ENCODE results near the gene CCDC200. TPM values are rescaled to one million over a fixed set of nuclear protein-coding genes. Genes with fewer than 3 reads are reported as not detected.
"Not testable (repeated sequence)": the region's sequence is repeated elsewhere in the genome, so short reads cannot be mapped to it uniquely, and the experiment has no call there.

Gene CCDC200
- total RNA-seq, 5 donors from 2014 or later (not counting 1 experiment from before 2014, with no cell fraction given) = not detected

- H3K4me1 Mint-ChIP-seq = peaks cover 0 to 2% (median 0%) of the 10 kb centered on the region in 3 donors
- Histone ChIP-seq H3K9me3 (no peaks in the 10 kb centered on the region), H3K4me1 (ENCODE audit: control insufficient read depth in 1 of 2, extremely low read depth in 1 of 2, insufficient read depth in 2 of 2, low read length in 2 of 2) (no peaks in the 10 kb centered on the region), H3K4me3 (ENCODE audit: control insufficient read depth in 1 of 2, extremely low read depth in 1 of 2, low read length in 1 of 2) (no peak overlapping the region), H3K36me3 (ENCODE audit: control insufficient read depth in 2 of 2, extremely low read depth in 1 of 2, insufficient read depth in 1 of 2, low read length in 1 of 2) (peaks cover 16 to 87% of the 10 kb centered on the region in 2 donors), H3K27ac (ENCODE audit: low read length) (no peak overlapping the region), H3K27me3 (replicated peaks in 1 of 2; ENCODE audit: control insufficient read depth in 2 of 2, extremely low read depth in 1 of 2, insufficient read depth in 2 of 2, low read length in 1 of 2) (no peaks in the 10 kb centered on the region)
- no peaks in the 10 kb centered on the region for H3K9me3 Mint-ChIP-seq
- ATAC-seq (replicated peaks in 1 of 4) (no peak), DNase-seq (no peak)
- POLR2A ChIA-PET = interaction anchor here in 1 of 2 donors (0.7 kb wide), 1 partner anchor 205 kb away, joined by 4 read pairs; no protein-coding TSS in a partner anchor
- no peaks in the 10 kb centered on the region for H3K27me3 Mint-ChIP-seq
- peaks cover 68% of the 10 kb centered on the region for H3K36me3 Mint-ChIP-seq
- H3K4me3 Mint-ChIP-seq = no peak overlapping the region
- H3K27ac Mint-ChIP-seq = no peak overlapping the region
- CTCF ChIA-PET = no interaction called here
- 100% methylated on average over 3 of the region's 5 CpGs for WGBS (ENCODE audit: insufficient coverage)
Measured at GRCh38 chr17:43193251-43193650, 35.2 kb downstream of the CCDC200 start.

GRCh38 chr17:43186656-43187055 is 41.8 kb downstream of the CCDC200 start:
- H3K36me3 ChIP-seq (ENCODE audit: control insufficient read depth in 2 of 2, extremely low read depth in 1 of 2, insufficient read depth in 1 of 2, low read length in 1 of 2) = peaks cover 11 to 68% of the 10 kb centered on the region in 2 donors
- H3K27ac Mint-ChIP-seq = peak overlapping the region in 1 of 2 donors; percentile 61
- POLR2A ChIA-PET; H3K4me3 ChIP-seq (ENCODE audit: control insufficient read depth in 1 of 2, extremely low read depth in 1 of 2, low read length in 1 of 2); H3K9me3 ChIP-seq; H3K4me1 ChIP-seq (ENCODE audit: control insufficient read depth in 1 of 2, extremely low read depth in 1 of 2, insufficient read depth in 2 of 2, low read length in 2 of 2); CTCF ChIA-PET; ATAC-seq (replicated peaks in 1 of 4); H3K27me3 ChIP-seq (replicated peaks in 1 of 2; ENCODE audit: control insufficient read depth in 2 of 2, extremely low read depth in 1 of 2, insufficient read depth in 2 of 2, low read length in 1 of 2); H3K9me3 Mint-ChIP-seq; H3K4me3 Mint-ChIP-seq; DNase-seq; H3K27me3 Mint-ChIP-seq; H3K4me1 Mint-ChIP-seq; H3K27ac ChIP-seq (ENCODE audit: low read length): not testable (repeated sequence)
- peaks cover 38% of the 10 kb centered on the region for H3K36me3 Mint-ChIP-seq
- no CpG with 5 or more reads among the region's 5 CpGs for WGBS (ENCODE audit: insufficient coverage)

DNA sequence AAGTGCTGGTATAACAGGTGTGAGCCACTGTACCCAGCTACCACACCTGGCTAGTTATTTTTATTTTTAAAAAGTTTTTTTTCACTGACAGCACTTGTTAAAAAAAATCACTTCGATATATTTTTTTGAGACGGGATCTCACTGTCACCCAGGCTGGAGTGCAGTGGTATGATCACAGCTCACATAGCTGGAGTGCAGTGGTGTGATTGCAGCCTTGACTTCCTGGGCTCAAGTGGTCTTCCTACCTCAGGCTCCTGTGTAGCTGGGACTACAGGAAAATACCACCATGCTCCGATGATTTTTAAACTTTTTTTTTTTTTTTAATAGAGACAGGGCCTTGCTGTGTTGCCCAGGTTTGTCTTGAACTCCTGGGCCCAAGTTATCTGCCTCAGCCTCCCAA is 44.5 kb downstream of the CCDC200 start:
- DNase-seq = no peak
- no peaks in the 10 kb centered on the region for H3K9me3 ChIP-seq
- WGBS (ENCODE audit: insufficient coverage) = 100% methylated on average over 3 of the region's 3 CpGs
- Mint-ChIP-seq H3K27ac (no peak overlapping the region), H3K9me3 (no peaks in the 10 kb centered on the region), H3K4me3 (no peak overlapping the region), H3K36me3 (peaks cover 23% of the 10 kb centered on the region), H3K4me1 (peaks cover 0 to 6% (median 1%) of the 10 kb centered on the region in 3 donors), H3K27me3 (no peaks in the 10 kb centered on the region)
- no peaks in the 10 kb centered on the region for H3K4me1 ChIP-seq (ENCODE audit: control insufficient read depth in 1 of 2, extremely low read depth in 1 of 2, insufficient read depth in 2 of 2, low read length in 2 of 2)
- ATAC-seq (replicated peaks in 1 of 4) = no peak
- H3K27me3 ChIP-seq (replicated peaks in 1 of 2; ENCODE audit: control insufficient read depth in 2 of 2, extremely low read depth in 1 of 2, insufficient read depth in 2 of 2, low read length in 1 of 2) = no peaks in the 10 kb centered on the region
- ChIA-PET POLR2A (no interaction called here), CTCF (interaction anchor here in 1 of 2 donors (0.6 kb wide), 1 partner anchor 26 kb away, joined by 3 read pairs; no protein-coding TSS in a partner anchor)
- peaks cover 10 to 65% of the 10 kb centered on the region in 2 donors for H3K36me3 ChIP-seq (ENCODE audit: control insufficient read depth in 2 of 2, extremely low read depth in 1 of 2, insufficient read depth in 1 of 2, low read length in 1 of 2)
- no peak overlapping the region for H3K27ac ChIP-seq (ENCODE audit: low read length)
- H3K4me3 ChIP-seq (ENCODE audit: control insufficient read depth in 1 of 2, extremely low read depth in 1 of 2, low read length in 1 of 2) = no peak overlapping the region

DNA sequence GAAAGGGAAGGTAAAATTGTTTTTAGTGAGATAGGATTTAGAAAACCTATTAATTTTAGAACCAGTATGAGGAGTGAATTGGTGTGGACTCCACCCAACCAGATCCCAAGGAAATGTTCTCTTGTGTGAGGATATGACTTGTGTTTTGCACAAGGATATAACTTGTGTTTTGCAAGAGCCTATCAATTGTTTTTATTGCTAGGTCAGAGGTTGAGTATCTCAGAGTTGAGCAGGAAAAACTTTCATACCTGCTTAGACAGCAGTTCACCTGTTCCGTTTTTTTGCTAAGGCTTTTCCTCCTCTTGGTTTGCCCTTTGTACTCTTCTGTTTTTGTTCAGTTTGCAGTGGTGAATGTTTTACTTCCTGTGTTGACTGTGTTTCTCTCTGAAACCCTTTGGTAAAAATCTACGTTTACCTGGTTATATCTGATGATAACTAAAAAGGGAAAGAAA is 52.3 kb downstream of the CCDC200 start:
- POLR2A ChIA-PET = no interaction called here
- CTCF ChIA-PET = no interaction called here
- no peaks in the 10 kb centered on the region for H3K9me3 ChIP-seq
- ATAC-seq (replicated peaks in 1 of 4) = peak in 3 of 4 experiments; percentile 22 to 42 (median 41)
- Mint-ChIP-seq H3K9me3 (no peaks in the 10 kb centered on the region), H3K4me3 (peak overlapping the region; percentile 35 to 43 (median 37)), H3K27ac (peak overlapping the region; percentile 85 to 95), H3K4me1 (peaks cover 40 to 58% (median 57%) of the 10 kb centered on the region in 3 donors), H3K27me3 (no peaks in the 10 kb centered on the region), H3K36me3 (peaks cover 34% of the 10 kb centered on the region)
- H3K4me1 ChIP-seq (ENCODE audit: control insufficient read depth in 1 of 2, extremely low read depth in 1 of 2, insufficient read depth in 2 of 2, low read length in 2 of 2) = peaks cover 32 to 36% of the 10 kb centered on the region in 2 experiments
- peak overlapping the region; percentile 54 for H3K27ac ChIP-seq (ENCODE audit: low read length)
- DNase-seq = no peak
- no peak overlapping the region for H3K4me3 ChIP-seq (ENCODE audit: control insufficient read depth in 1 of 2, extremely low read depth in 1 of 2, low read length in 1 of 2)
- peaks cover 2 to 49% of the 10 kb centered on the region in 2 donors for H3K36me3 ChIP-seq (ENCODE audit: control insufficient read depth in 2 of 2, extremely low read depth in 1 of 2, insufficient read depth in 1 of 2, low read length in 1 of 2)
- no peaks in the 10 kb centered on the region for H3K27me3 ChIP-seq (replicated peaks in 1 of 2; ENCODE audit: control insufficient read depth in 2 of 2, extremely low read depth in 1 of 2, insufficient read depth in 2 of 2, low read length in 1 of 2)
- WGBS (ENCODE audit: insufficient coverage) = no CpG with 5 or more reads among the region's 2 CpGs

DNA sequence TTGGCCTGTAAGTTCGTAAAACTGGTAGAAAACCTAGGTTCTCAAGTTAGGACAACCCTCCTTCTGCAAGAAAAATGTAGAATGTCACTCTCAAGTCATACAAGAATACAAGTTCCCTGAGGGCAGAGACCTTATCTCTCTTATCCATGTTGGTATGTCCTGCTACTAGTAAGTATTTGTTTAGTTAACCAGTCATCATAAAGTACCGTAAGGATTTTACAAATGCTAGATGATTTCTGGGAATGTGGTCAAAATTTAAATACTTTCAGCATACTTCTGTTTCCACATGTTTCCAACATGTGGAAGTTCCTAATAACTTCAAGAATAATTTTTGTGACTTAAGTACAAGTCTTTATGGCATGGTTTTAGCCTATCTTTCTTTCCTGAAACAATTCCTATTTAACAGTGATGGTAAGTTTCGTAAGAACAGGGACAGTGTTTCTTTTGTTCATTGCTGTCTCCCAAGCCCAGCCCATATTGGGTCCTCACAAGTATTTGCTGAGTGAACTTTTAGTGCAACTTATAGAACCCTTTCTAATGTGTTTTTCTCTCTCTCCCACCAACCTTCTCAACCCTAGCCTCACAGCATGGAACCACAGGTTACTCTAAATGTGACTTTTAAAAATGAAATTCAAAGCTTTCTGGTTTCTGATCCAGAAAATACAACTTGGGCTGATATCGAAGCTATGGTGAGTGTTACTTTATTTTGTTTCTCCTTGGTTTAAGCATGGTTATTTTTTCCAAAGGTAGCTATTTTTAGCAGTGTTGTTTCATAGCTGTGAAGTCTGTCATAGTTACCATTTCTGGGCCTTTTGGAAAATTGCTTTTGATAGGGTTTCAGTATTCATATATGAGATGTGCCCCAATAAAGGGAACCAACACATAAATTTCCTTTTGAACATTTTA is 53.0 kb downstream of the CCDC200 start:
- peaks cover 34% of the 10 kb centered on the region for H3K36me3 Mint-ChIP-seq
- no peaks in the 10 kb centered on the region for H3K9me3 Mint-ChIP-seq
- ChIA-PET POLR2A (no interaction called here), CTCF (no interaction called here)
- Histone ChIP-seq H3K27ac (ENCODE audit: low read length) (peak overlapping the region; percentile 54), H3K36me3 (ENCODE audit: control insufficient read depth in 2 of 2, extremely low read depth in 1 of 2, insufficient read depth in 1 of 2, low read length in 1 of 2) (peaks cover 0 to 42% of the 10 kb centered on the region in 2 donors), H3K9me3 (no peaks in the 10 kb centered on the region), H3K27me3 (replicated peaks in 1 of 2; ENCODE audit: control insufficient read depth in 2 of 2, extremely low read depth in 1 of 2, insufficient read depth in 2 of 2, low read length in 1 of 2) (no peaks in the 10 kb centered on the region), H3K4me1 (ENCODE audit: control insufficient read depth in 1 of 2, extremely low read depth in 1 of 2, insufficient read depth in 2 of 2, low read length in 2 of 2) (peaks cover 32 to 36% of the 10 kb centered on the region in 2 experiments), H3K4me3 (ENCODE audit: control insufficient read depth in 1 of 2, extremely low read depth in 1 of 2, low read length in 1 of 2) (no peak overlapping the region)
- no peaks in the 10 kb centered on the region for H3K27me3 Mint-ChIP-seq
- H3K27ac Mint-ChIP-seq = peak overlapping the region; percentile 85 to 95
- ATAC-seq (replicated peaks in 1 of 4) (no peak), DNase-seq (no peak)
- WGBS (ENCODE audit: insufficient coverage) = 48% methylated on average over 2 of the region's 4 CpGs
- peaks cover 40 to 58% (median 57%) of the 10 kb centered on the region in 3 donors for H3K4me1 Mint-ChIP-seq
- H3K4me3 Mint-ChIP-seq = peak overlapping the region in 2 of 3 donors; percentile 35 to 43

- H3K36me3 Mint-ChIP-seq = peaks cover 19% of the 10 kb centered on the region
- H3K9me3 ChIP-seq = no peaks in the 10 kb centered on the region
- DNase-seq (peak in 4 of 35 experiments; percentile 3 to 31 (median 14)), ATAC-seq (replicated peaks in 1 of 4) (no peak)
- peaks cover 0 to 16% of the 10 kb centered on the region in 2 donors for H3K36me3 ChIP-seq (ENCODE audit: control insufficient read depth in 2 of 2, extremely low read depth in 1 of 2, insufficient read depth in 1 of 2, low read length in 1 of 2)
- peaks cover 35 to 48% of the 10 kb centered on the region in 2 experiments for H3K4me1 ChIP-seq (ENCODE audit: control insufficient read depth in 1 of 2, extremely low read depth in 1 of 2, insufficient read depth in 2 of 2, low read length in 2 of 2)
- H3K27me3 Mint-ChIP-seq = no peaks in the 10 kb centered on the region
- H3K27me3 ChIP-seq (replicated peaks in 1 of 2; ENCODE audit: control insufficient read depth in 2 of 2, extremely low read depth in 1 of 2, insufficient read depth in 2 of 2, low read length in 1 of 2) = no peaks in the 10 kb centered on the region
- H3K4me1 Mint-ChIP-seq = peaks cover 31 to 47% (median 43%) of the 10 kb centered on the region in 3 donors
- H3K27ac ChIP-seq (ENCODE audit: low read length) = peak overlapping the region; percentile 99
- WGBS (ENCODE audit: insufficient coverage) = 26% methylated on average over 8 of the region's 12 CpGs
- peak overlapping the region; percentile 72 to 87 for H3K4me3 ChIP-seq (ENCODE audit: control insufficient read depth in 1 of 2, extremely low read depth in 1 of 2, low read length in 1 of 2)
- no peak overlapping the region for H3K4me3 Mint-ChIP-seq
- ChIA-PET CTCF (interaction anchor here (0.6 to 1.2 kb wide), 9 partner anchors 18 to 312 kb away, joined by 3 to 7 read pairs (median 3); partner anchors contain the start of genes DHX8 (in 1 of the 2), RPL27 (in 1 of the 2) and TMEM106A (in 1 of the 2)), POLR2A (interaction anchor here (0.6 to 1.5 kb wide), 10 partner anchors 11 to 227 kb away, joined by 3 to 16 read pairs (median 4); partner anchors contain the start of genes ARL4D (in 1 of the 2), RPL27 (in 1 of the 2) and TMEM106A (in 1 of the 2))
- H3K27ac Mint-ChIP-seq = no peak overlapping the region
- H3K9me3 Mint-ChIP-seq = no peaks in the 10 kb centered on the region
Measured at GRCh38 chr17:43171586-43172487, 56.6 kb downstream of the CCDC200 start.

All from T-cell (primary cell).